GM18873 (cell line): Measurements from ENCODE around the gene SBNO2.

Experiments
- ATAC-seq: cut with Tn5 transposase; IDR thresholded peaks from one replicate; pipeline ENCODE4 v1.9.1; 2021; ENCODE audit warnings: mild to moderate bottlenecking, moderate library complexity, moderate number of reproducible peaks; ENCODE audit not compliant: unreplicated experiment, low FRiP score

SBNO2 gene

GRCh38 chr19:1093811-1094553, 80.1 kb downstream of the SBNO2 start:
- ATAC-seq = no peak

GRCh38 chr19:1093330-1093729, 80.7 kb downstream of the SBNO2 start:
- no peak for ATAC-seq

- ATAC-seq = no peak
These were observed 82.4 kb downstream of the SBNO2 start for GRCh38 chr19:1091544-1092175.

GRCh38 chr19:1090731-1091543, 83.1 kb downstream of the SBNO2 start:
- ATAC-seq = no peak

GRCh38 chr19:1089891-1090290, 84.2 kb downstream of the SBNO2 start:
- no peak for ATAC-seq

- no peak for ATAC-seq
These were observed 84.8 kb downstream of the SBNO2 start for GRCh38 chr19:1089126-1089771.

- no peak for ATAC-seq
These were observed 85.6 kb downstream of the SBNO2 start for GRCh38 chr19:1088416-1089010.

- ATAC-seq = no peak
These were observed 86.2 kb downstream of the SBNO2 start for GRCh38 chr19:1087813-1088415.

GRCh38 chr19:1086613-1087012, 87.5 kb downstream of the SBNO2 start:
- ATAC-seq = no peak

- no peak for ATAC-seq
These were observed 88.2 kb downstream of the SBNO2 start for GRCh38 chr19:1085676-1086442.

- no peak for ATAC-seq
These were observed 88.9 kb downstream of the SBNO2 start for GRCh38 chr19:1085053-1085658.

- ATAC-seq = no peak
These were observed 89.8 kb downstream of the SBNO2 start for GRCh38 chr19:1084024-1084868.

- no peak for ATAC-seq
These were observed 90.9 kb downstream of the SBNO2 start for GRCh38 chr19:1082928-1083816.

- ATAC-seq = no peak
These were observed 91.7 kb downstream of the SBNO2 start for GRCh38 chr19:1082165-1082927.

- no peak for ATAC-seq
These were observed 92.5 kb downstream of the SBNO2 start for GRCh38 chr19:1081301-1082164.
